T-helper 2 cell treated with Interferon-gamma antibody and Interleukin-4, amounts not matched to agents 5 μg/mL and 100 μg/mL, for 36 hours (primary cell): ENCODE data around the gene RSPO3.

Experiments used
- DNase-seq: peaks from one replicate; pipeline ENCODE4 v3.0.0; 2021; ENCODE audit warnings: low spot score
- H3K27ac Mint-ChIP-seq: one replicate; pipeline ENCODE4 v1.8.0; 2021; ENCODE audit warnings: mild to moderate bottlenecking, mixed read lengths
- H3K27me3 Mint-ChIP-seq: one replicate; pipeline ENCODE4 v1.8.0; 2021; ENCODE audit warnings: low read depth, mixed read lengths
- H3K36me3 Mint-ChIP-seq: one replicate; pipeline ENCODE4 v1.8.0; 2021; ENCODE audit warnings: low read depth, mixed read lengths
- H3K4me1 Mint-ChIP-seq: one replicate; pipeline ENCODE4 v1.8.0; 2021; ENCODE audit warnings: low read depth, mixed read lengths
- H3K4me3 Mint-ChIP-seq: one replicate; pipeline ENCODE4 v1.8.0; 2022; ENCODE audit warnings: mild to moderate bottlenecking, moderate library complexity, mixed read lengths
- H3K9me3 Mint-ChIP-seq: one replicate; pipeline ENCODE4 v1.8.0; 2021; ENCODE audit warnings: mixed read lengths

The RSPO3 gene

GRCh38 chr6:127154509-127154908 is 36.0 kb downstream of the RSPO3 start:
- Mint-ChIP-seq H3K27ac (no peak overlapping the region), H3K4me1 (no peaks in the 10 kb centered on the region), H3K36me3 (no peaks in the 10 kb centered on the region), H3K4me3 (no peak overlapping the region), H3K27me3 (no peaks in the 10 kb centered on the region), H3K9me3 (no peaks in the 10 kb centered on the region)
- no peak for DNase-seq

- H3K9me3 Mint-ChIP-seq, result no peaks in the 10 kb centered on the region
- no peaks in the 10 kb centered on the region for H3K36me3 Mint-ChIP-seq
- no peak for DNase-seq
- H3K27ac Mint-ChIP-seq, result no peak overlapping the region
- no peaks in the 10 kb centered on the region for H3K27me3 Mint-ChIP-seq
- no peak overlapping the region for H3K4me3 Mint-ChIP-seq
- H3K4me1 Mint-ChIP-seq, result no peaks in the 10 kb centered on the region
These were observed 42.0 kb downstream of the RSPO3 start for GRCh38 chr6:127160484-127160883.

GRCh38 chr6:127162836-127163235 is 44.4 kb downstream of the RSPO3 start:
- Mint-ChIP-seq H3K4me1 (no peaks in the 10 kb centered on the region), H3K27me3 (no peaks in the 10 kb centered on the region), H3K9me3 (no peaks in the 10 kb centered on the region), H3K27ac (no peak overlapping the region), H3K4me3 (no peak overlapping the region), H3K36me3 (no peaks in the 10 kb centered on the region)
- no peak for DNase-seq

- Mint-ChIP-seq H3K4me3 (no peak overlapping the region), H3K9me3 (no peaks in the 10 kb centered on the region), H3K4me1 (no peaks in the 10 kb centered on the region), H3K27me3 (no peaks in the 10 kb centered on the region), H3K36me3 (no peaks in the 10 kb centered on the region), H3K27ac (no peak overlapping the region)
- DNase-seq, result no peak
These were observed 45.6 kb downstream of the RSPO3 start for GRCh38 chr6:127164036-127164435.

GRCh38 chr6:127164565-127164964 is 46.1 kb downstream of the RSPO3 start:
- Mint-ChIP-seq H3K4me1 (no peaks in the 10 kb centered on the region), H3K27me3 (no peaks in the 10 kb centered on the region), H3K4me3 (no peak overlapping the region), H3K36me3 (no peaks in the 10 kb centered on the region), H3K9me3 (no peaks in the 10 kb centered on the region), H3K27ac (no peak overlapping the region)
- no peak for DNase-seq

GRCh38 chr6:127173156-127173940 is 54.9 kb downstream of the RSPO3 start:
- Mint-ChIP-seq H3K27ac (no peak overlapping the region), H3K36me3 (no peaks in the 10 kb centered on the region)

GRCh38 chr6:127176146-127176545 is 57.7 kb downstream of the RSPO3 start:
- H3K36me3 Mint-ChIP-seq, result no peaks in the 10 kb centered on the region
- H3K4me1 Mint-ChIP-seq, result no peaks in the 10 kb centered on the region
- no peaks in the 10 kb centered on the region for H3K9me3 Mint-ChIP-seq
- no peak overlapping the region for H3K27ac Mint-ChIP-seq
- no peak for DNase-seq
- H3K4me3 Mint-ChIP-seq, result no peak overlapping the region
- H3K27me3 Mint-ChIP-seq, result peaks cover 2% of the 10 kb centered on the region

More at GRCh38 chr6:127173156-127173940, 54.9 kb downstream of the RSPO3 start:
- Mint-ChIP-seq H3K4me3 (no peak overlapping the region), H3K4me1 (no peaks in the 10 kb centered on the region), H3K9me3 (no peaks in the 10 kb centered on the region), H3K27me3 (peaks cover 6% of the 10 kb centered on the region)
- no peak for DNase-seq

GRCh38 chr6:127177030-127177922 is 58.8 kb downstream of the RSPO3 start:
- no peaks in the 10 kb centered on the region for H3K36me3 Mint-ChIP-seq
- no peak for DNase-seq
- no peaks in the 10 kb centered on the region for H3K4me1 Mint-ChIP-seq
- H3K27me3 Mint-ChIP-seq, result peaks cover 2% of the 10 kb centered on the region
- no peak overlapping the region for H3K4me3 Mint-ChIP-seq
- H3K9me3 Mint-ChIP-seq, result no peaks in the 10 kb centered on the region
- H3K27ac Mint-ChIP-seq, result no peak overlapping the region

- no peak overlapping the region for H3K27ac Mint-ChIP-seq
- peaks cover 6% of the 10 kb centered on the region for H3K27me3 Mint-ChIP-seq
- no peak overlapping the region for H3K4me3 Mint-ChIP-seq
- no peaks in the 10 kb centered on the region for H3K9me3 Mint-ChIP-seq
- no peak for DNase-seq
- H3K36me3 Mint-ChIP-seq, result no peaks in the 10 kb centered on the region
- no peaks in the 10 kb centered on the region for H3K4me1 Mint-ChIP-seq
These were observed 59.4 kb downstream of the RSPO3 start for GRCh38 chr6:127177923-127178231.

- Mint-ChIP-seq H3K4me3 (no peak overlapping the region), H3K4me1 (no peaks in the 10 kb centered on the region), H3K27me3 (peaks cover 10% of the 10 kb centered on the region)
These were observed 60.3 kb downstream of the RSPO3 start for GRCh38 chr6:127178746-127179145.

GRCh38 chr6:127180426-127180825 is 62.0 kb downstream of the RSPO3 start:
- Mint-ChIP-seq H3K4me3 (no peak overlapping the region), H3K27ac (no peak overlapping the region), H3K4me1 (no peaks in the 10 kb centered on the region), H3K27me3 (peaks cover 10% of the 10 kb centered on the region), H3K36me3 (no peaks in the 10 kb centered on the region), H3K9me3 (no peaks in the 10 kb centered on the region)
- DNase-seq, result no peak

More at GRCh38 chr6:127178746-127179145, 60.3 kb downstream of the RSPO3 start:
- no peak for DNase-seq
- no peak overlapping the region for H3K27ac Mint-ChIP-seq
- no peaks in the 10 kb centered on the region for H3K36me3 Mint-ChIP-seq
- H3K9me3 Mint-ChIP-seq, result no peaks in the 10 kb centered on the region

GRCh38 chr6:127182501-127182900 is 64.0 kb downstream of the RSPO3 start:
- Mint-ChIP-seq H3K9me3 (no peaks in the 10 kb centered on the region), H3K27me3 (peaks cover 10% of the 10 kb centered on the region), H3K36me3 (no peaks in the 10 kb centered on the region), H3K4me1 (no peaks in the 10 kb centered on the region), H3K27ac (no peak overlapping the region), H3K4me3 (no peak overlapping the region)
- DNase-seq, result no peak

GRCh38 chr6:127185437-127185995 is 67.0 kb downstream of the RSPO3 start:
- no peak overlapping the region for H3K27ac Mint-ChIP-seq
- H3K27me3 Mint-ChIP-seq, result peaks cover 8% of the 10 kb centered on the region
- H3K4me3 Mint-ChIP-seq, result no peak overlapping the region
- H3K9me3 Mint-ChIP-seq, result no peaks in the 10 kb centered on the region
- H3K4me1 Mint-ChIP-seq, result no peaks in the 10 kb centered on the region
- no peak for DNase-seq
- H3K36me3 Mint-ChIP-seq, result no peaks in the 10 kb centered on the region

GRCh38 chr6:127186889-127187288 is 68.4 kb downstream of the RSPO3 start:
- DNase-seq, result peak; percentile 30

More at GRCh38 chr6:127186889-127187288, 68.4 kb downstream of the RSPO3 start:
- Mint-ChIP-seq H3K27ac (no peak overlapping the region), H3K4me1 (no peaks in the 10 kb centered on the region), H3K27me3 (peaks cover 11% of the 10 kb centered on the region), H3K4me3 (no peak overlapping the region), H3K9me3 (no peaks in the 10 kb centered on the region), H3K36me3 (no peaks in the 10 kb centered on the region)
